ENCODE results near the gene GTSE1. TPM values are rescaled to one million over a fixed set of nuclear protein-coding genes. Genes with fewer than 3 reads are reported as not detected.

GTSE1 gene
- total RNA-seq, 4 donors from 2014 or later, result 1.00 to 3.0 (median 1.2) TPM; not detected in 1

DNA sequence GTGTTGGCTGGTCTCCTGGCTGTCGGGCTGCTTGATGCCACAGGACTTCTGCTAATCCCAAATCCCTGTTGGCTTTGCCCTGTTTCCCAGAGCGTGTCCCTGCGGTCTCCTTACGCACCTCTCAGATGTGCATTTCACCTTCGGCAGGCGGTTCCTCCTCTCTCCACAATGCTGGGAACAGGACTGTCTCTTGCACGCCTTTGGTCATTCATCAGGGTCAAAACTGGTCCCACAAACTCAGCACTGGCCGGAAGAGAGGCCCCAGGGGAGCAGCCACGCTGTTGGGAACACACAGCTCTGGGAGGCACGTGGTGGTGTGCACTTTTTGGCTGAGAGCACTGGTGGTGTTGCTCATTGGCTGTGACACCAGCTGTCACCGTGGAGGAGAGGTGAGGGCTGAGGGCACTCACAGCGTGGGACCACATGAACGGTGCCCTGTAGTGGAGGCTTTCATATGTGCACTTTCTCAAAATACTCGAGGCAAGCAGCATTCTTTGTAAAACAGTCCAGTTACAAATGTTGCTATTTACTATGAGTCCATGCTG lies 23.6 kb downstream of the GTSE1 start:
- 92 to 100% methylated on average over 5 to 14 of the region's 14 CpGs for WGBS, 2 donors (ENCODE audit: low coverage in 1 of 2)
- H3K36me3 ChIP-seq, result no peaks in the 10 kb centered on the region

DNA sequence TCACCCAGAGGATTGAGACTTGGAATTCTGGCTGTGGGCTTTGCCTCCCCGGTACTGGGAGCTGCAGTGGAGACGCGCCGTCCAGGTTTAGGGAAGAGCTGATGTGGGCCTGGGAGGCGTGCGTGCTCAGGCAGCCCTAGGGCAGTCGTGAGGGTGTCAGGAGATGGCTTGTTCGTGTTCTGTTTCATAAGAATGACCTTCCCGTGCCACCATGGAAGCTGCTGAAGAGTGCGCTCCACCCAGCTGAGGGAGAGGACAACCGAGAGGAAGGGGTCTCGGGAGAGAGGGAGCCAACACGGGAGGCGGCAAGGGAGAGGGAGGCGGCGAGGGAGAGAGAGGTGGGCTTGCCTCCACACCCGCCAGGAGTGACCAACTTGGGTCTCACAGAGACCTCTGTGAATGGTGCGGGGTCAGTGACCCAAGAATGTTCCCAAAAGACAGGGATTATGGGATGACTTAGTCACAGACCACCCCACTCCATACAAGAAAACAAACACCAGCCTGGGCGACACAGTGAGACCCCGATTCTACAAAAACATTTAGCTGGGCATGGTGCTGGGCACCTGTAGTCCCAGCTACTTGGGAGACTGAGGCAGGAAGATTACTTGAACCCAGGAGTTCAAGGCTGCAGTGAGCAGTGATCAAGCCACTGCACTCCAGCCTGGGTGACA lies 24.2 kb downstream of the GTSE1 start:
- TF ChIP-seq POLR2A (IDR thresholded peaks at IDR 0.05), result no peak
- Histone ChIP-seq H3K27me3 (no peaks in the 10 kb centered on the region), H3K4me3 (no peak overlapping the region), H3K4me1 (no peaks in the 10 kb centered on the region), H3K9me3 (no peaks in the 10 kb centered on the region), H3K27ac (no peak overlapping the region), H3K36me3 (no peaks in the 10 kb centered on the region)
- in situ Hi-C loops (cut with MboI; ENCODE audit: low pct_ligation_motif_present in 1 of 4, low pct_unique_long_range_greater_than_20kb in 1 of 4, low sequenced_read_pairs in 3 of 4), result loop anchor here in 1 of 4 donors (25.0 kb wide), 1 partner anchor 309 kb away; no protein-coding TSS in a partner anchor
- 96 to 100% methylated on average over 5 to 20 of the region's 20 CpGs for WGBS, 2 donors (ENCODE audit: low coverage in 1 of 2)
- no peak for DNase-seq
- intact Hi-C loops (cut with DNase I; ENCODE audit: low total_unique reads), result no loop called here

More for the DNA sequence above, 23.6 kb downstream of the GTSE1 start:
- no peak overlapping the region for H3K27ac ChIP-seq
- no peaks in the 10 kb centered on the region for H3K27me3 ChIP-seq
- no peak for DNase-seq
- intact Hi-C loops (cut with DNase I; ENCODE audit: low total_unique reads), result no loop called here
- no peaks in the 10 kb centered on the region for H3K4me1 ChIP-seq
- no peaks in the 10 kb centered on the region for H3K9me3 ChIP-seq
- in situ Hi-C loops (cut with MboI; ENCODE audit: low pct_ligation_motif_present in 1 of 4, low pct_unique_long_range_greater_than_20kb in 1 of 4, low sequenced_read_pairs in 3 of 4), result loop anchor here in 1 of 4 donors (25.0 kb wide), 1 partner anchor 308 kb away; no protein-coding TSS in a partner anchor
- TF ChIP-seq POLR2AphosphoS5 (IDR thresholded peaks at IDR 0.05), result no peak
- TF ChIP-seq POLR2A (IDR thresholded peaks at IDR 0.05), result no peak
- TF ChIP-seq, protein P1, sequence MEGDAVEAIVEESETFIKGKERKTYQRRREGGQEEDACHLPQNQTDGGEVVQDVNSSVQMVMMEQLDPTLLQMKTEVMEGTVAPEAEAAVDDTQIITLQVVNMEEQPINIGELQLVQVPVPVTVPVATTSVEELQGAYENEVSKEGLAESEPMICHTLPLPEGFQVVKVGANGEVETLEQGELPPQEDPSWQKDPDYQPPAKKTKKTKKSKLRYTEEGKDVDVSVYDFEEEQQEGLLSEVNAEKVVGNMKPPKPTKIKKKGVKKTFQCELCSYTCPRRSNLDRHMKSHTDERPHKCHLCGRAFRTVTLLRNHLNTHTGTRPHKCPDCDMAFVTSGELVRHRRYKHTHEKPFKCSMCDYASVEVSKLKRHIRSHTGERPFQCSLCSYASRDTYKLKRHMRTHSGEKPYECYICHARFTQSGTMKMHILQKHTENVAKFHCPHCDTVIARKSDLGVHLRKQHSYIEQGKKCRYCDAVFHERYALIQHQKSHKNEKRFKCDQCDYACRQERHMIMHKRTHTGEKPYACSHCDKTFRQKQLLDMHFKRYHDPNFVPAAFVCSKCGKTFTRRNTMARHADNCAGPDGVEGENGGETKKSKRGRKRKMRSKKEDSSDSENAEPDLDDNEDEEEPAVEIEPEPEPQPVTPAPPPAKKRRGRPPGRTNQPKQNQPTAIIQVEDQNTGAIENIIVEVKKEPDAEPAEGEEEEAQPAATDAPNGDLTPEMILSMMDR (IDR thresholded peaks at IDR 0.05), result no peak
- TF ChIP-seq EP300 (IDR thresholded peaks at IDR 0.05; ENCODE audit: low read depth), result no peak
- H3K4me3 ChIP-seq, result no peak overlapping the region

DNA sequence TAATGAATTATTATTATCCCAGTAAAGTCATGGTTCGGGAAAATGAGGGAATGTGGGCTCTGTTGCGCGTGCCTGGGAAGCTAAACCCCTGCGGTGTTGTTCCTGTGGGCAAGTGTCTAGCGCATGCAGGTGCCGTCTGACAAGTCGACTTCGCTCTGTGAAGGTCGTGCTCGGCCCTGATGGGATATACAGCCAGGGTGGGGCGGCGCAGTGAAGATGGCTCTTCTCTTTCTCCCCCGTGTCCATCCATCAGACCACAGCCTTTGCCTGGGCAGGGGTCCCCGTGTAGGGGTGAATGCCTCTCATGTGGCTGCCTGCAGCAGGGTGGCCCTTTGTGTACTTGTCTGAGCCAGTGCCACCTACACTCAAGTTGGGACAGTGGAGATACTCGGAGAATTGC lies 26.0 kb downstream of the GTSE1 start:
- Histone ChIP-seq H3K27ac (no peak overlapping the region), H3K9me3 (no peaks in the 10 kb centered on the region), H3K4me1 (no peaks in the 10 kb centered on the region), H3K27me3 (no peaks in the 10 kb centered on the region), H3K36me3 (no peaks in the 10 kb centered on the region), H3K4me3 (no peak overlapping the region)
- intact Hi-C loops (cut with DNase I; ENCODE audit: low total_unique reads), result no loop called here
- TF ChIP-seq POLR2AphosphoS5 (IDR thresholded peaks at IDR 0.05), result no peak
- no peak for TF ChIP-seq EP300 (IDR thresholded peaks at IDR 0.05; ENCODE audit: low read depth)
- TF ChIP-seq, protein P1 (IDR thresholded peaks at IDR 0.05), result no peak
- TF ChIP-seq POLR2A (IDR thresholded peaks at IDR 0.05), result no peak
- WGBS, 2 donors (ENCODE audit: low coverage in 1 of 2), result 93% methylated on average over 15 of the region's 15 CpGs; no CpG with 5 or more reads in 1 of the 2 donors
- in situ Hi-C loops (cut with MboI; ENCODE audit: low pct_ligation_motif_present in 1 of 4, low pct_unique_long_range_greater_than_20kb in 1 of 4, low sequenced_read_pairs in 3 of 4), result loop anchor here in 1 of 4 donors (25.0 kb wide), 1 partner anchor 310 kb away; no protein-coding TSS in a partner anchor
- DNase-seq, result no peak

DNA sequence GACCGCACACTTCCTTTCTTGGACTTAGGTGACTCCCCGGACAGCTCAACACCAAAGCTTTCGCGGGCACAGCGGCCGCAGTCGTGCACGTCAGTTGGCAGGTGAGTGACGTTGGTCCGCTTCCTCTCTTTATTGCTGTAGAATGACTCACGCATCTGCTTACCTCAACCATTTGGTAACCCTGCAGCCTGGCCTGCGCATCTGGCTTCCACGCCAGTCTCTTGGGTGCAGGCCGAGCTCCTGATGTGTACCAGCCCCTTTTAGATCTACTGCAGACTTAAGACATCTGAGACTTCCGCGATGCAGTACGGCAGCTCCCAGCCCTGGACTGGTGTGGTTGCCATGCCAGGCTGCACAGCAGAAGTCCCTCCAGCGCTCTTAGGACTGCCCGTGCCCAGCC lies 26.5 kb downstream of the GTSE1 start:
- TF ChIP-seq EP300 (IDR thresholded peaks at IDR 0.05; ENCODE audit: low read depth) (no peak), POLR2AphosphoS5 (IDR thresholded peaks at IDR 0.05) (no peak), POLR2A (IDR thresholded peaks at IDR 0.05) (no peak)
- TF ChIP-seq, protein P1 (IDR thresholded peaks at IDR 0.05), result no peak
- H3K9me3 ChIP-seq, result no peaks in the 10 kb centered on the region
- no peaks in the 10 kb centered on the region for H3K36me3 ChIP-seq
- in situ Hi-C loops (cut with MboI; ENCODE audit: low pct_ligation_motif_present in 1 of 4, low pct_unique_long_range_greater_than_20kb in 1 of 4, low sequenced_read_pairs in 3 of 4), result loop anchor here in 1 of 4 donors (25.0 kb wide), 1 partner anchor 311 kb away; no protein-coding TSS in a partner anchor
- intact Hi-C loops (cut with DNase I; ENCODE audit: low total_unique reads), result no loop called here
- no peaks in the 10 kb centered on the region for H3K4me1 ChIP-seq
- H3K27me3 ChIP-seq, result no peaks in the 10 kb centered on the region
- WGBS, 2 donors (ENCODE audit: low coverage in 1 of 2), result 93 to 95% methylated on average over 9 to 19 of the region's 19 CpGs
- no peak overlapping the region for H3K27ac ChIP-seq
- DNase-seq, result no peak
- no peak overlapping the region for H3K4me3 ChIP-seq
